ENCODE data around the gene CLEC18A. TPM values are rescaled to one million over a fixed set of nuclear protein-coding genes. Genes with fewer than 3 reads are reported as not detected.

CLEC18A gene
- polyA plus RNA-seq, 1 donor: 78.3 TPM

Other genes starting within 250 kb of the CLEC18A start
- 24.4 TPM for gene NQO1, start 224.8 kb upstream of the CLEC18A start, polyA plus RNA-seq (ENCODE audit: insufficient read length)
- gene NOB1, start 196.4 kb upstream of the CLEC18A start, polyA plus RNA-seq (ENCODE audit: insufficient read length): 66.0 TPM
- gene WWP2, start 189.0 kb upstream of the CLEC18A start, polyA plus RNA-seq (ENCODE audit: insufficient read length): 46.2 TPM
- gene PDPR, start 163.0 kb downstream of the CLEC18A start, polyA plus RNA-seq (ENCODE audit: insufficient read length): 66.2 TPM
- 63.6 TPM for gene CLEC18C, start 222.5 kb downstream of the CLEC18A start, polyA plus RNA-seq (ENCODE audit: insufficient read length)

Data from left kidney (tissue), 1 donor.